ENCODE measurements around the gene SYNE2. TPM values are rescaled to one million over a fixed set of nuclear protein-coding genes. Genes with fewer than 3 reads are reported as not detected.

The SYNE2 gene
- total RNA-seq, 1 donor from 2014 or later: 105 TPM

- no peak overlapping the region for H3K4me3 ChIP-seq
- no peak overlapping the region for H3K27ac ChIP-seq
- Mint-ChIP-seq H3K27ac (no peak overlapping the region), H3K9me3 (no peaks in the 10 kb centered on the region), H3K4me1 (no peaks in the 10 kb centered on the region), H3K4me3 (no peak overlapping the region), H3K27me3 (ENCODE audit: insufficient read depth, low read depth) (no peaks in the 10 kb centered on the region), H3K36me3 (peaks cover 26% of the 10 kb centered on the region)
- H3K4me1 ChIP-seq: no peaks in the 10 kb centered on the region
- no peaks in the 10 kb centered on the region for H3K9me3 ChIP-seq (ENCODE audit: low read depth)
- H2AFZ ChIP-seq (replicated peaks): no peak overlapping the region
- H3F3A ChIP-seq (ENCODE audit: low read depth): no peaks in the 10 kb centered on the region
- no peaks in the 10 kb centered on the region for H4K20me1 ChIP-seq (ENCODE audit: low read depth)
- DNase-seq (ENCODE audit: low spot score): no peak
- H3K79me2 ChIP-seq (ENCODE audit: low read depth): no peaks in the 10 kb centered on the region
- no peak overlapping the region for H3K4me2 ChIP-seq
- no peaks in the 10 kb centered on the region for H3K27me3 ChIP-seq
- H3K36me3 ChIP-seq: peaks cover 8% of the 10 kb centered on the region
- TF ChIP-seq EZH2 (IDR thresholded peaks at IDR 0.05) (no peak), CTCF (IDR thresholded peaks at IDR 0.05) (no peak), EZH2phosphoT487 (IDR thresholded peaks at IDR 0.05) (no peak)
- H3K9ac ChIP-seq: no peak overlapping the region
Observed at GRCh38 chr14:63952933-63953437, 100.2 kb downstream of the SYNE2 start.

- Mint-ChIP-seq H3K4me3 (no peak overlapping the region), H3K9me3 (no peaks in the 10 kb centered on the region), H3K27ac (no peak overlapping the region), H3K4me1 (no peaks in the 10 kb centered on the region), H3K27me3 (ENCODE audit: insufficient read depth, low read depth) (no peaks in the 10 kb centered on the region), H3K36me3 (peaks cover 23% of the 10 kb centered on the region)
- H3F3A ChIP-seq (ENCODE audit: low read depth): no peaks in the 10 kb centered on the region
- no peaks in the 10 kb centered on the region for H3K79me2 ChIP-seq (ENCODE audit: low read depth)
- no peak for DNase-seq (ENCODE audit: low spot score)
- H3K27me3 ChIP-seq: no peaks in the 10 kb centered on the region
- H3K9ac ChIP-seq: no peak overlapping the region
- H3K9me3 ChIP-seq (ENCODE audit: low read depth): no peaks in the 10 kb centered on the region
- no peak overlapping the region for H3K4me3 ChIP-seq
- no peak overlapping the region for H2AFZ ChIP-seq (replicated peaks)
- no peak overlapping the region for H3K4me2 ChIP-seq
- TF ChIP-seq EZH2phosphoT487 (IDR thresholded peaks at IDR 0.05): no peak
- H3K4me1 ChIP-seq: no peaks in the 10 kb centered on the region
- H3K27ac ChIP-seq: no peak overlapping the region
- no peaks in the 10 kb centered on the region for H4K20me1 ChIP-seq (ENCODE audit: low read depth)
- peaks cover 14% of the 10 kb centered on the region for H3K36me3 ChIP-seq
Observed at GRCh38 chr14:63956326-63956725, 103.5 kb downstream of the SYNE2 start.

- H3K79me2 ChIP-seq (ENCODE audit: low read depth): no peaks in the 10 kb centered on the region
- DNase-seq (ENCODE audit: low spot score): no peak
- H3K36me3 ChIP-seq: peaks cover 17% of the 10 kb centered on the region
- no peaks in the 10 kb centered on the region for H3K9me3 Mint-ChIP-seq
- TF ChIP-seq CTCF (IDR thresholded peaks at IDR 0.05) (no peak), EZH2 (IDR thresholded peaks at IDR 0.05) (no peak), EZH2phosphoT487 (IDR thresholded peaks at IDR 0.05) (no peak)
- no peaks in the 10 kb centered on the region for H3K27me3 ChIP-seq
- H3K27ac ChIP-seq: no peak overlapping the region
- no peaks in the 10 kb centered on the region for H3F3A ChIP-seq (ENCODE audit: low read depth)
- no peak overlapping the region for H3K4me2 ChIP-seq
- H2AFZ ChIP-seq (replicated peaks): no peak overlapping the region
- no peaks in the 10 kb centered on the region for H3K27me3 Mint-ChIP-seq (ENCODE audit: insufficient read depth, low read depth)
- H4K20me1 ChIP-seq (ENCODE audit: low read depth): no peaks in the 10 kb centered on the region
- H3K9ac ChIP-seq: no peak overlapping the region
- H3K4me3 ChIP-seq: no peak overlapping the region
- no peak overlapping the region for H3K27ac Mint-ChIP-seq
- no peaks in the 10 kb centered on the region for H3K4me1 Mint-ChIP-seq
- no peaks in the 10 kb centered on the region for H3K4me1 ChIP-seq
- no peaks in the 10 kb centered on the region for H3K9me3 ChIP-seq (ENCODE audit: low read depth)
- H3K4me3 Mint-ChIP-seq: no peak overlapping the region
- peaks cover 7% of the 10 kb centered on the region for H3K36me3 Mint-ChIP-seq
Observed at GRCh38 chr14:63960926-63961567, 108.2 kb downstream of the SYNE2 start.

- Mint-ChIP-seq H3K36me3 (peaks cover 6% of the 10 kb centered on the region), H3K27ac (no peak overlapping the region), H3K4me3 (no peak overlapping the region), H3K9me3 (no peaks in the 10 kb centered on the region), H3K4me1 (no peaks in the 10 kb centered on the region), H3K27me3 (ENCODE audit: insufficient read depth, low read depth) (no peaks in the 10 kb centered on the region)
- no peak overlapping the region for H3K4me3 ChIP-seq
- no peaks in the 10 kb centered on the region for H3K9me3 ChIP-seq (ENCODE audit: low read depth)
- no peak overlapping the region for H2AFZ ChIP-seq (replicated peaks)
- no peaks in the 10 kb centered on the region for H3K79me2 ChIP-seq (ENCODE audit: low read depth)
- no peaks in the 10 kb centered on the region for H3K27me3 ChIP-seq
- H4K20me1 ChIP-seq (ENCODE audit: low read depth): no peaks in the 10 kb centered on the region
- H3K36me3 ChIP-seq: peaks cover 10% of the 10 kb centered on the region
- no peak overlapping the region for H3K9ac ChIP-seq
- H3F3A ChIP-seq (ENCODE audit: low read depth): no peaks in the 10 kb centered on the region
- no peak for TF ChIP-seq EZH2phosphoT487 (IDR thresholded peaks at IDR 0.05)
- TF ChIP-seq EZH2 (IDR thresholded peaks at IDR 0.05): no peak
- no peak for TF ChIP-seq CTCF (IDR thresholded peaks at IDR 0.05)
- H3K27ac ChIP-seq: no peak overlapping the region
- no peaks in the 10 kb centered on the region for H3K4me1 ChIP-seq
- no peak for DNase-seq (ENCODE audit: low spot score)
- H3K4me2 ChIP-seq: no peak overlapping the region
Observed at GRCh38 chr14:63962906-63963305, 110.1 kb downstream of the SYNE2 start.

Data from neural progenitor cell (in vitro differentiated cells).